Activated CD4-positive, alpha-beta memory T cell treated with anti-CD3 and anti-CD28 coated beads for 36 hours (primary cell): ENCODE data around the gene ZCWPW2. TPM values are rescaled to one million over a fixed set of nuclear protein-coding genes. Genes with fewer than 3 reads are reported as not detected.

Experiments used
- CTCF ChIA-PET: fragments of 350-600 bp; sonication (Branson Sonifier 250); formaldehyde crosslinking; loops from one replicate; lab custom pipeline; 2021; ENCODE audit warnings: antibody characterized with exemption, inconsistent platforms; lab: Charles Lee
- POLR2A ChIA-PET: fragments of 350-600 bp; sonication (Branson Sonifier 250); formaldehyde crosslinking; loops from one replicate; lab custom pipeline; 2021; ENCODE audit warnings: antibody characterized with exemption; lab: Charles Lee
- DNase-seq: peaks from one replicate; pipeline ENCODE4 v3.0.0-alpha.2; 2020
- H3K27ac Mint-ChIP-seq: one replicate; pipeline ENCODE4 v1.8.0; 2021; ENCODE audit warnings: mixed read lengths
- H3K27me3 Mint-ChIP-seq: one replicate; pipeline ENCODE4 v1.8.0; 2021; ENCODE audit warnings: mixed read lengths
- H3K36me3 Mint-ChIP-seq: one replicate; pipeline ENCODE4 v1.8.0; 2021; ENCODE audit warnings: mixed read lengths
- H3K4me1 Mint-ChIP-seq: one replicate; pipeline ENCODE4 v1.8.0; 2021; ENCODE audit warnings: low read depth, mixed read lengths
- H3K4me3 Mint-ChIP-seq: one replicate; pipeline ENCODE4 v1.8.0; 2021; ENCODE audit warnings: mild to moderate bottlenecking, mixed read lengths
- H3K9me3 Mint-ChIP-seq: one replicate; pipeline ENCODE4 v1.8.0; 2021; ENCODE audit warnings: mixed read lengths
- intact Hi-C: fragments of 100-400 bp; cut with micrococcal nuclease; formaldehyde crosslinking; loops from one replicate; pipeline ENCODE4 v1.15.1; 2023
- total RNA-seq, 2 experiments: library from RNA; stranded (reverse); gene quantifications; one replicate each; pipeline ENCODE4 v1.2.3, GENCODE V29; 2021

The ZCWPW2 gene
- total RNA-seq, 2 experiments from 2014 or later: 0.39 to 0.43 TPM

DNA sequence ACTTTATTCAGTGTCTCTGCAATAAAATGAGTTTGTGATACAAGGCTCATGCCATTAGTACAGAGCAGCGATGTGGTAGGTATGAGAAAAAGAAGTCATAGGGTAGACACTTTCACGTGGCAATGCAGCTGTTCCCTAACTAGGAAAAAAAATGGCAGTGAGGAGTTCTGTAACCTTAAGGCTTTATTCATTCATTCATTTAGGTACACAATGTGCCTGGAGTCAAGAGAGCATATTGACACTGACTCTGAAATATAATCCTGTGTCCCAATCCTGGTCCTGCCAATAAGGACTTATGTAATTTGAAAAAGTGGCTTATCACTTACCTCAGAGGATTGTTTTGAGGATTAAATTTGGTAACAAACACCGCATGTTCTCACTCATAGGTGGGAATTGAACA is 173.1 kb downstream of the ZCWPW2 start:
- POLR2A ChIA-PET: no interaction called here
- no peaks in the 10 kb centered on the region for H3K36me3 Mint-ChIP-seq
- DNase-seq: no peak
- CTCF ChIA-PET: no interaction called here
- intact Hi-C loops: no loop called here
- H3K4me1 Mint-ChIP-seq: no peaks in the 10 kb centered on the region
- H3K9me3 Mint-ChIP-seq: no peaks in the 10 kb centered on the region
- no peak overlapping the region for H3K27ac Mint-ChIP-seq
- H3K4me3 Mint-ChIP-seq: no peak overlapping the region
- no peaks in the 10 kb centered on the region for H3K27me3 Mint-ChIP-seq

DNA sequence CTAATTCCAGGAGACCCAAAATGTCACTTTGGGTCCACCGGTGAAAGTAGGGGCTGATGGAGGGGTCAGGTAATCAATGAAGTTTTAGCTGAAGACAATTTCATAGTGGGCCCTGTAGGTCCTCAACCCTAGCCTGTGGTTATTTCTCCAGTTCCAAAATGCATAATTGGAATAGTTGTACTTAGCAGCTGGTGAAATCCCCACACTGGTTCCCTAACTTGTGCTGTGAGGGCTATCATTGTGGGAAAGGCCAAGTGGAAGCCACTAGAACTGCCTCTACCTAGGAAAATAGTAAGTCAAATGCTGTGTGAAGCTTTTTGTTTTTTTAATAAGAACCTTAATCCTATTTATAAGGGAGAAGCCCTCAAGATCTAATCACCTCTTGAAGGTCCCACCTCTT is 193.8 kb downstream of the ZCWPW2 start:
- DNase-seq: no peak
- no peak overlapping the region for H3K27ac Mint-ChIP-seq
- no peaks in the 10 kb centered on the region for H3K36me3 Mint-ChIP-seq
- intact Hi-C loops: no loop called here
- ChIA-PET CTCF (no interaction called here), POLR2A (no interaction called here)
- H3K9me3 Mint-ChIP-seq: peaks cover 25% of the 10 kb centered on the region
- H3K4me3 Mint-ChIP-seq: no peak overlapping the region
- H3K4me1 Mint-ChIP-seq: no peaks in the 10 kb centered on the region
- no peaks in the 10 kb centered on the region for H3K27me3 Mint-ChIP-seq

DNA sequence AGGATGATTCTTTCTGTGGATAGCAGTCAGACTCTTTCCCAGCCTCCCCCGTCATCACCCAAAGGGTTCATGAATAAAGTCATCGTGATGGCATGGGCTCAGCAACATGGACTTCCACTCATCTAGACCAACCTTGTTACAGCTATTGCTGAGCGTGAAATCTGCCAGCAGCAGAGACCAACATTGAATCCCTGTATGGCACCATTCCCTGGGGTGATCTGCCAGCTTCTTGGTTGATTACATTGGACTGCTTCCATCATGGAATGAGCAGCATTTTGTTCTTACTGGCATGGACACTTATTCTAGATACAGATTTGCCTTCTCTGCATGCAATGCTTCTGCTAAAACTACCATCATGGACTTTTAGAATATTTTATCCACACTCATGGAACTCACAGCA is 195.7 kb downstream of the ZCWPW2 start:
- Mint-ChIP-seq H3K4me1 (no peaks in the 10 kb centered on the region), H3K27ac (no peak overlapping the region), H3K4me3 (no peak overlapping the region), H3K27me3 (no peaks in the 10 kb centered on the region), H3K36me3 (no peaks in the 10 kb centered on the region), H3K9me3 (peaks cover 25% of the 10 kb centered on the region)
- intact Hi-C loops: no loop called here
- DNase-seq: no peak
- CTCF ChIA-PET: no interaction called here
- POLR2A ChIA-PET: no interaction called here

DNA sequence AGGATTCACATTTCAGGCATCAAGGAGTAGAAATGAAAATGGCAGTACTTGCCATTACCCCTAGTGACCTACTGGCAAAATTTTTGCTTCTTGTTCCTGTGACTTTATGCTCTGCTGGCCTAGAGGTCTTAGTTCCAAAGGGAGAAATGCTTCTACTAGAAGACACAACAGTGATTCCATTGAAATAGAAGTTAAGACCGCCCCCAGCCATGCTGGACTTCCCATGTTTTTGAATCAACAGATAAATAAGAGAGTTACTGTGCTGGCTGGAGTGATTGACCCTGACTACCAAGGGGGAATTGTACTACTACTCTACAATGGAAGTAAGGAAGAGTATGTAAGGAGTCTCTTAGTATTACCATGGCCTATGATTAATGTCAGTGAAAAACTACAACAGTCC is 196.3 kb downstream of the ZCWPW2 start:
- intact Hi-C loops: no loop called here
- Mint-ChIP-seq H3K9me3 (peaks cover 25% of the 10 kb centered on the region), H3K27me3 (no peaks in the 10 kb centered on the region), H3K36me3 (no peaks in the 10 kb centered on the region), H3K4me1 (no peaks in the 10 kb centered on the region), H3K27ac (no peak overlapping the region), H3K4me3 (no peak overlapping the region)
- no peak for DNase-seq
- POLR2A ChIA-PET: no interaction called here
- CTCF ChIA-PET: no interaction called here

DNA sequence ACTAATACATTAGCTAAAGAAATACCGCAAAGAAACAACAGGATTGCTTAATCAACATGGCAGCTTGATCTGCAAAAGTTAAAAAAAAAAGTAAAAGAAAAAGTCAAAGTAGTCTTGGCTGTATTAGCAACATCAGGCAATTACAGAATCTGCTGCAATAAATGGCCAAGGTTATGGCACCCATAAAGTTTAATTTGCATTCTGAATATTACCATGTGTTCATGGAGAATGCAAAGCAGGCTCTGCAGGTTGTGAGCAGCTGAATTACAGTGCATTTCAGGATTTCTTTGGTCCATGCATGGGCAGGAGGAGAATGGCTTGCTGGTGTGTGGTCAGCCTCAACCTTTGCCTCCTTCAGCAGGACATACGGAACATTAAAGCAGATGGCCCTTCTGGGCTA is 199.2 kb downstream of the ZCWPW2 start:
- ChIA-PET POLR2A (no interaction called here), CTCF (no interaction called here)
- Mint-ChIP-seq H3K36me3 (no peaks in the 10 kb centered on the region), H3K4me1 (no peaks in the 10 kb centered on the region), H3K4me3 (no peak overlapping the region), H3K27me3 (no peaks in the 10 kb centered on the region), H3K9me3 (peaks cover 3% of the 10 kb centered on the region), H3K27ac (no peak overlapping the region)
- DNase-seq: no peak
- intact Hi-C loops: no loop called here

DNA sequence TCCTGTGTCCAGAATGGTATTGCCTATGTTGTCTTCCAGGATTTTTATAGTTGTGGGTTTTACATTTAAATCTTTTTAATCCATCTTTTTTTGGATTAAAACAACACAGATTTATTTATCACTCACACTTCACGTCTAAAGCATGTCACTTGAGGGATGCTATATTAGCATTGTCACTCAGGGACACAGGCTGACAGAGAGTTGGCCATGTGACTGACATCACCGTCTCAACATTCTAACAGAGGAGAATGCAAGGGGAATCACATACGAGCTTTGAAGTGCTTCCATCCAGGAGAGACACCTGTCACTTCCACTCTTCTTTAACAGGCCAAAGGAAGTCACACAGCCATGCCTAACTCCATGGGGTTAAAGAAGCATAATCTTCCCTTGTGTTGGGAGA is 204.7 kb downstream of the ZCWPW2 start:
- Mint-ChIP-seq H3K27me3 (no peaks in the 10 kb centered on the region), H3K36me3 (no peaks in the 10 kb centered on the region), H3K9me3 (no peaks in the 10 kb centered on the region), H3K4me1 (no peaks in the 10 kb centered on the region), H3K27ac (no peak overlapping the region), H3K4me3 (no peak overlapping the region)
- intact Hi-C loops: no loop called here
- CTCF ChIA-PET: no interaction called here
- DNase-seq: no peak
- POLR2A ChIA-PET: no interaction called here

DNA sequence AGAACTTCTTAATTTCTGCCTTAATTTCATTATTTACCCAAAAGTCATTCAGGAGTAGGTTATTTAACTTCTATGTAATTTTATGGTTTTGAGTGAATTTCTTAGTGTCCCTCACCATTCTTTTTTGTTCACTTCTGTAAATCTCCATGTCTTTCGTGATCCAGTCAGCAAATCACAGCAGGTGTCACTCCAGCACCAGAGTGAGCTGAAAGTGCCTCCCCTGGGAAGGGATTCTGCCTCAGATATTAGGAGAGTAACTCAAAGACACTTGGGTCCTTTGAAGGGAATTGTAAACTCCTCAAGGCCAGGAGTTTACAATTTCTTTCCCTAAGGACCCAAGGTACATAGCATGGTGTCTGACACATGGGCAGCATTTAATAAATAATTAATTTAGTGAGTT is 207.7 kb downstream of the ZCWPW2 start:
- Mint-ChIP-seq H3K27me3 (no peaks in the 10 kb centered on the region), H3K27ac (no peak overlapping the region), H3K9me3 (no peaks in the 10 kb centered on the region), H3K4me3 (no peak overlapping the region), H3K36me3 (no peaks in the 10 kb centered on the region), H3K4me1 (no peaks in the 10 kb centered on the region)
- CTCF ChIA-PET: no interaction called here
- DNase-seq: no peak
- intact Hi-C loops: no loop called here
- POLR2A ChIA-PET: no interaction called here

DNA sequence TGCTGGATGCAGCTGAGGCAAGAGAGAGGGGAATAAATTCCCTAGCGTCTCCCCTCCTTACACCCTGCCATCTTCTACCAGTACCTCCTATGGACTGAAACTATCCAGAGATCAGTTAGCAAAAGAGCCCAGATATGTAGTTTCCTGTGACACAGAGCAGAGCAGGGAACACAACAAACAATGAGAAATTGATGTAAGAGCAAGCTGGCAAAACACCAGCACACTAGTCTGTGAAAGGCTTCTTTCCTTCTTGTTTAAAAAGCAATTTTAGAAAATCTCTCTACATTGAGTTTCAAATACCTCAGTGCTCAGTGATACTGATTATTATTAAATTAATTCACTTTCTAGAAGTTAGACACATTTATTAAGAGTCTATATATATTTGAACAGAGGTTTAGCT is 215.7 kb downstream of the ZCWPW2 start:
- ChIA-PET CTCF (no interaction called here), POLR2A (no interaction called here)
- H3K4me1 Mint-ChIP-seq: no peaks in the 10 kb centered on the region
- DNase-seq: no peak
- no peaks in the 10 kb centered on the region for H3K36me3 Mint-ChIP-seq
- H3K27me3 Mint-ChIP-seq: peaks cover 1% of the 10 kb centered on the region
- no peak overlapping the region for H3K4me3 Mint-ChIP-seq
- H3K9me3 Mint-ChIP-seq: no peaks in the 10 kb centered on the region
- H3K27ac Mint-ChIP-seq: no peak overlapping the region
- intact Hi-C loops: no loop called here

DNA sequence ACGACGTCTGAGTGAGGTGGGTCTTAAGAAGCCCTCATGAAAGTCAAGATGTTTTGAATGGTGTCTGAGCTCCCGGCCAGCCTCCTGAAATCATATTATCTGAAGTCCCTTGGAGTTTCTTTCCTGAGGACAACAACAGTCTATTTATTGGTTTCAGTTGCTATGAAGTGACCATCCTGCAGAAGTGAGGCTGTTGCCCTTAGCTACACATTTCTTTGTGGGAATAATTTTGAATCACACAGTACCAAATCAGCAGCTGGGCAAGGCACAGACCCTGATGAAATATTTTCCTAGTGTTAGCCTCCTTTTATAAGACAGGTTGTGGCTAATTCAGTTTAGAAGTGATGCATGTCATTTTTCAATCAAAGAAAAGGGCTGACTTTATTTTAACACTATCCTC is 220.8 kb downstream of the ZCWPW2 start:
- H3K4me3 Mint-ChIP-seq: no peak overlapping the region
- no peak for DNase-seq
- no peak overlapping the region for H3K27ac Mint-ChIP-seq
- no peaks in the 10 kb centered on the region for H3K36me3 Mint-ChIP-seq
- ChIA-PET POLR2A (no interaction called here), CTCF (no interaction called here)
- H3K27me3 Mint-ChIP-seq: peaks cover 11% of the 10 kb centered on the region
- no peaks in the 10 kb centered on the region for H3K4me1 Mint-ChIP-seq
- H3K9me3 Mint-ChIP-seq: no peaks in the 10 kb centered on the region
- intact Hi-C loops: no loop called here

DNA sequence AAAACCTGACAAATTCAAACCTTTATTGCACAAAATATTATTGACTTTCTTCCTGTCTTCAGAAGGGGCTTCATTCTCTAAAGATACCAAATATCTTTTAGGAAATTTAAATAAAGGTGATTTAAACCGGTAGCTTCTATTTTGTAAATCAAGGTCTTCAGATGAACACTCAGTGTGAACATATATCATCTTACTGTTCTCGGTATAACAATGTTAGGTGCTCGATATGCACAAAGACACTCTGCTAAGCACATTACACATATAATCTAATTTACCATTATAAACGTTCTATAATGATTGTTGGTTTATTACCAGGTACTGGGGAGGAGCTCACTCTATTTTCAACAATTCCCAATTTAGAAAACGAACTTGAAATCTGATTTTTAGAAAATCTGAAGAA is 225.5 kb downstream of the ZCWPW2 start:
- ChIA-PET POLR2A (no interaction called here), CTCF (no interaction called here)
- Mint-ChIP-seq H3K9me3 (no peaks in the 10 kb centered on the region), H3K27me3 (peaks cover 43% of the 10 kb centered on the region), H3K4me1 (no peaks in the 10 kb centered on the region), H3K4me3 (no peak overlapping the region), H3K36me3 (no peaks in the 10 kb centered on the region), H3K27ac (no peak overlapping the region)
- intact Hi-C loops: no loop called here
- DNase-seq: no peak

DNA sequence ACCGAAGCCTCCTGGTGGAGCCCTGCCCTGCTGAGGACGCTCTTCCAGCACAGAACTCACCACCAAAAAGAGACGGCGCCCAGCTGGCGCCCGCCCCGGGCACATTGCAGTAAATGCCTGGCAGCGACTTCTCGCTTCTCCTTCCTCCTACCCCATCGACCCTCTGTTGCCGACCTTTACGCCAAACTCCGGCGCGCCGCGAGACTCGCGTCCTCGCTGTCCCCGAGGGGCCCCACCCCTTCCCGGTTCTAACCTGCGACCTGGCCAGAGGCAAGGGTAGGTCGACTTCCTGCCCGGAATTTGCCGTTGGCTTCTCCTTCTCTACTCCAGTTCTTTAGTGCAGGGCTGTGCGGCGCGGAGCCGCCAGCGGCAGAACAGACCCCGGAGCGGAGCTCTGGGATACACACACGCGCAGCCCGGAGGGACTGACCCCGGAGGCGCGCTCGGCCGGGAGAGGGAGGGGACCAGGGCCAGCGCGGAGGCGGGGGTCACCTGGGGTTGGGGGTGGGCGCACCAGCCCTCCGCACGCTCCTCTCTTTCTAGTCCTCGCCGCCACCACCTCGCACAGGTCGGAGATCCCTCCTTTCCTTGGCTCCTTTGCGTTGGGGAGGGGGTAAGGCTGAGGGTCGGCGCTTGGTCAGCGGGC is 226.7 kb downstream of the ZCWPW2 start:
- H3K9me3 Mint-ChIP-seq: no peaks in the 10 kb centered on the region
- no peak overlapping the region for H3K4me3 Mint-ChIP-seq
- H3K4me1 Mint-ChIP-seq: no peaks in the 10 kb centered on the region
- DNase-seq: no peak
- ChIA-PET POLR2A (no interaction called here), CTCF (no interaction called here)
- intact Hi-C loops: no loop called here
- no peaks in the 10 kb centered on the region for H3K36me3 Mint-ChIP-seq
- H3K27me3 Mint-ChIP-seq: peaks cover 47% of the 10 kb centered on the region
- H3K27ac Mint-ChIP-seq: no peak overlapping the region
